GM12878 (cell line): ENCODE measurements around the gene ACOT4. TPM values are rescaled to one million over a fixed set of nuclear protein-coding genes. Genes with fewer than 3 reads are reported as not detected.

Experiments
- ATAC-seq: fragments of 200-7000 bp; cut with Tn5 transposase; 3 replicates; pipeline ENCODE4 v1.9.1; 2020; ENCODE audit warnings: mild to moderate bottlenecking, moderate library complexity
- BruUV-seq: library from RNA; stranded (reverse); fragments of 400-500 nt; replicated peaks from 2 replicates; lab custom pipeline; 2021; lab: Mats Ljungman, UMichigan
- CTCF ChIA-PET: fragments of 300-600 bp; sonication (Branson Sonifier 250); formaldehyde crosslinking; extraction: SDS; loops from one replicate; lab custom pipeline; 2021; ENCODE audit warnings: inconsistent platforms; lab: Yijun Ruan, JAX
- POLR2A ChIA-PET: fragments of 350-600 bp; formaldehyde crosslinking; extraction: SDS; loops from one replicate; lab custom pipeline; 2021; ENCODE audit warnings: inconsistent platforms; lab: Charles Lee
- RAD21 ChIA-PET: fragments of 300-600 bp; sonication (Branson Sonifier 250); formaldehyde crosslinking; loops from one replicate; lab custom pipeline; 2023; ENCODE audit warnings: antibody characterized with exemption; ENCODE audit not compliant: unreplicated experiment; lab: Charles Lee
- SMC1A ChIA-PET: fragments of 300-600 bp; sonication (Branson Sonifier 250); formaldehyde crosslinking; loops from one replicate; lab custom pipeline; 2023; ENCODE audit not compliant: unreplicated experiment, uncharacterized antibody; lab: Charles Lee
- DNase-seq: peaks from one replicate; pipeline ENCODE4 v3.0.0-alpha.2; 2011; ENCODE audit warnings: low read depth, low spot score
- FAIRE-seq: peaks from 3 replicates; lab custom pipeline; 2011; peaks lifted over from hg19 to GRCh38; lab: Jason Lieb, UNC
- H2AFZ ChIP-seq: 2 replicates; pipeline ENCODE4 v1.6.0; 2011; ENCODE audit warnings: low read depth, low read length, control low read depth; ENCODE audit not compliant: control insufficient read depth
- H3K27ac ChIP-seq: 2 replicates; pipeline ENCODE4 v1.5.1; 2011; ENCODE audit warnings: control low read depth; ENCODE audit not compliant: control insufficient read depth, insufficient read depth
- H3K27me3 ChIP-seq, 2 experiments: replicated peaks in 1 of 2; 2 replicates each; pipeline versions ENCODE4 v1.6.0 to v1.6.1; 2011; ENCODE audit warnings: low read length in 1 of 2; ENCODE audit not compliant: control insufficient read depth in 2 of 2, insufficient read depth in 2 of 2
- H3K36me3 ChIP-seq, 2 experiments: 2 replicates each; pipeline ENCODE4 v1.5.1; 2011; ENCODE audit warnings: low read length in 1 of 2; ENCODE audit not compliant: control insufficient read depth in 2 of 2, insufficient read depth in 2 of 2
- H3K4me1 ChIP-seq: 2 replicates; pipeline ENCODE4 v1.6.1; 2011; ENCODE audit warnings: mild to moderate bottlenecking, low read length, moderate library complexity, mixed read lengths; ENCODE audit not compliant: control insufficient read depth, insufficient read depth
- H3K4me2 ChIP-seq: 2 replicates; pipeline ENCODE4 v1.6.0; 2011; ENCODE audit warnings: control low read depth; ENCODE audit not compliant: control insufficient read depth, insufficient read depth
- H3K4me3 ChIP-seq: fragments of 200-600 bp; sonication (generic); 2 replicates; pipeline ENCODE4 v1.5.1; 2016
- H3K79me2 ChIP-seq: 2 replicates; pipeline ENCODE4 v1.6.0; 2011; ENCODE audit warnings: low read length; ENCODE audit not compliant: control insufficient read depth, insufficient read depth
- H3K9ac ChIP-seq: 2 replicates; pipeline ENCODE4 v1.8.0; 2011; ENCODE audit warnings: low read length, control low read depth, mixed read lengths; ENCODE audit not compliant: control insufficient read depth, insufficient read depth
- H3K9me3 ChIP-seq: replicated peaks from 3 replicates; pipeline ENCODE4 v1.5.1; 2011; ENCODE audit warnings: mild to moderate bottlenecking, low read length; ENCODE audit not compliant: control insufficient read depth, insufficient read depth
- H4K20me1 ChIP-seq: 2 replicates; pipeline ENCODE4 v1.6.0; 2011; ENCODE audit not compliant: control insufficient read depth, insufficient read depth
- EED ChIP-seq: sonication (generic); IDR thresholded peaks from 2 replicates; pipeline ENCODE4 v1.6.1; 2016; ENCODE audit warnings: antibody characterized with exemption, low read depth
- IKZF2 ChIP-seq, 2 experiments: fragments of 450-650 bp; IDR thresholded peaks; 2 replicates each; pipeline ENCODE4 v1.6.1; 2017; ENCODE audit warnings: mild to moderate bottlenecking in 2 of 2, moderate library complexity in 2 of 2
- RUNX3 ChIP-seq: IDR thresholded peaks from 2 replicates; pipeline ENCODE4 v1.6.1; 2012; ENCODE audit warnings: low read length, inconsistent platforms
- SIN3A ChIP-seq: IDR thresholded peaks from 2 replicates; pipeline ENCODE4 v1.6.1; 2012; ENCODE audit warnings: low read depth, low read length, improper control_type of control experiment
- WGBS: methylation state at CpG from one replicate; pipeline ENCODE4 v1.1.6; 2016; ENCODE audit warnings: low lambda C conversion rate; ENCODE audit not compliant: insufficient replicate concordance, insufficient coverage; ENCODE audit errors: missing lambda C conversion rate; 5-methylcytosine and 5-hydroxymethylcytosine counted together
- in situ Hi-C: fragments of 300-500 bp; cut with MboI; formaldehyde crosslinking; loops from 9 replicates; pipeline ENCODE4 v1.14.3; 2018; ENCODE audit warnings: mixed read lengths
- intact Hi-C: fragments of 100-400 bp; cut with micrococcal nuclease; formaldehyde crosslinking; loops from one replicate; pipeline ENCODE4 v1.14.2; 2022; ENCODE audit not compliant: unreplicated experiment
- polyA plus RNA-seq, 11 experiments: library from polyadenylated mRNA; depleted of rRNA in 4 of 11; unstranded in 6 of 11; stranded (reverse) in 5 of 11; fragments of >200 nt; fragmentation: Nextera tagmentation in 4 of 11; fragmentation: Illumina TruSeq in 1 of 11; extraction: Ambion mirVana in 4 of 11; extraction: Trizol in 1 of 11; gene quantifications; 1 replicate in 1 of 11; 2 replicates in 10 of 11; pipeline versions ENCODE4 v1.2.1 to v1.2.3, GENCODE V29; 2011 to 2016; ENCODE audit warnings: inconsistent platforms in 2 of 11, missing spikeins in 2 of 11, low read depth in 1 of 11
- total RNA-seq, 4 experiments: library from RNA; depleted of rRNA in 3 of 4; stranded (reverse); fragments of >200 nt in 3 of 4; fragmentation: Illumina TruSeq in 1 of 4; extraction: Trizol in 1 of 4; gene quantifications; 2 replicates each; pipeline versions ENCODE4 v1.2.1 to v1.2.3, GENCODE V29; 2013 to 2021

Gene ACOT4
- total and polyA plus RNA-seq, 10 of the 15 experiments (the other 5 are each of a cell fraction or from before 2014, with no cell fraction given): 0.68 to 3.8 (median 2.0) TPM

DNA sequence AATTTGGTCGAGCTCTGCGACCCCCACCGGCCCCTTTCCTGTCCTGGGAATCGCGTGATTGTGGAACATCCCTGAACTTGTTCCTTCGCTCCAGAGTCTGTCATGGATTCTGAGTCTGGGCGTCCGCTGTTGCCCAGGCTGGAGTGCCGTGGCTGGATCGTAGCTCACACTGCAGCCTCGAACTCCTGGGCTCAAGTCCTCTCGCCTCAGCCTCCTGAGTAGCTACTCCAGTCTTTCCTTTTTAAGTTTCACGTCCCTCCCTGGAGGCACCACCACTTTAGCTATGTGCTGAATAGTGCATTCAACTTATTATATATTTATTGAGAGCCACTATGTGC lies 21.3 kb downstream of the ACOT4 start:
- H4K20me1 ChIP-seq: no peaks in the 10 kb centered on the region
- ChIA-PET RAD21 (interaction anchor here (1.0 kb wide), 1 partner anchor 42 kb away, joined by 3 read pairs; no protein-coding TSS in a partner anchor), POLR2A (interaction anchor here (1.2 kb wide), 1 partner anchor 43 kb away, joined by 4 read pairs; no protein-coding TSS in a partner anchor), SMC1A (interaction anchor here (0.8 kb wide), 1 partner anchor 100 kb away, joined by 3 read pairs; no protein-coding TSS in a partner anchor), CTCF (interaction anchor here (0.5 to 2.1 kb wide), 7 partner anchors 20 to 105 kb away, joined by 3 to 6 read pairs (median 3); partner anchors contain the start of gene ACOT2)
- H3K4me2 ChIP-seq: peak overlapping the region; percentile 98
- WGBS: 4% methylated on average over 13 of the region's 13 CpGs
- ATAC-seq (peak; percentile 20), FAIRE-seq (no peak), DNase-seq (no peak)
- no TSS peak for BruUV-seq
- peak overlapping the region; percentile 58; the same call in 1 of the 2 replicates for H3K4me3 ChIP-seq
- intact Hi-C loops (no loop called here), in situ Hi-C loops (no loop called here)
- no peaks in the 10 kb centered on the region; the same call in 2 of the 3 replicates for H3K9me3 ChIP-seq
- H3K36me3 ChIP-seq: no peaks in the 10 kb centered on the region
- TF ChIP-seq IKZF2 (IDR thresholded peaks at IDR 0.05): no peak
- 0 out of 2 replicates have a peak, but pooled peaks have one; percentile 2 for TF ChIP-seq SIN3A
- 0 out of 2 replicates have a peak, but pooled peaks have one; percentile 9 for TF ChIP-seq EED
- H3K9ac ChIP-seq: peak overlapping the region; percentile 40; the same call in 1 of the 2 replicates
- no peaks in the 10 kb centered on the region for H3K79me2 ChIP-seq
- no peaks in the 10 kb centered on the region; the same call in 1 of the 2 replicates for H3K4me1 ChIP-seq
- peaks cover 2 to 9% of the 10 kb centered on the region in 2 experiments; a peak in 2 of 4 replicates for H3K27me3 ChIP-seq
- no peak overlapping the region for H3K27ac ChIP-seq
- H2AFZ ChIP-seq: peak overlapping the region; percentile 86

DNA sequence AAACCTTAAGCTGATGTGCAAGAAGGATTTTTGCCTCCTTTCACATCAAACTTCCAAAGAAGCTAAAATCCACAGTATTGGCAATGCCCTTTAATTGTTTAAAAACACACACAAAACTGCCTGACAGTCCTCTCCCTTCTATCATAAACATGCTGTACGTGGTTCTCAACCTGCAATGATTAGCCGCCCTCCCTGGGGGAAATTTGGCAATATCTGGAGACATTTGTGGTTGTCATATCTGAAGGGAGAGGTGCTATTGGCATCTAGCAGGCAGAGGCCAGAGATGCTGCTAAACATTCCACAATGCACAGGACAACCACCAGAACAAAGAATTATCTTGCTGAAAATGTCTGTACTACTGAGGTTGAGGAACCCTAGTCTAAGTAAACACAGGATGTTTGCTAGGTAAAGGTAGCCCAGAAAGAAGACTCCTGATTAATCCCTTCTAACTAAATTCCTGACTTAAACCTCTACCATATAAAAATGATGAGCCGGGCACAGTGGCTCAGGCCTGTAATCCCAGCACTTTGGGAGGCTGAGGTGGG lies 21.8 kb downstream of the ACOT4 start:
- no peak overlapping the region for H3K9ac ChIP-seq
- no peaks in the 10 kb centered on the region for H4K20me1 ChIP-seq
- DNase-seq: no peak
- no peak for TF ChIP-seq RUNX3
- RAD21 ChIA-PET: no interaction called here
- ATAC-seq: no peak
- in situ Hi-C loops (no loop called here), intact Hi-C loops (no loop called here)
- H3K27me3 ChIP-seq: peaks cover 2 to 9% of the 10 kb centered on the region in 2 experiments; a peak in 2 of 4 replicates
- SMC1A ChIA-PET: interaction anchor here (0.8 kb wide), 1 partner anchor 100 kb away, joined by 3 read pairs; no protein-coding TSS in a partner anchor
- CTCF ChIA-PET: interaction anchor here (0.5 to 2.1 kb wide), 7 partner anchors 17 to 105 kb away, joined by 3 to 6 read pairs (median 3); partner anchors contain the start of gene ACOT2
- H3K36me3 ChIP-seq: no peaks in the 10 kb centered on the region
- no peaks in the 10 kb centered on the region for H3K79me2 ChIP-seq
- H3K4me1 ChIP-seq: no peaks in the 10 kb centered on the region; the same call in 1 of the 2 replicates
- no TSS peak for BruUV-seq
- FAIRE-seq: peak; percentile 41
- H3K4me3 ChIP-seq: no peak overlapping the region; the same call in 1 of the 2 replicates
- POLR2A ChIA-PET: interaction anchor here (1.2 kb wide), 1 partner anchor 43 kb away, joined by 4 read pairs; no protein-coding TSS in a partner anchor
- H3K27ac ChIP-seq: no peak overlapping the region
- 76% methylated on average over 3 of the region's 3 CpGs for WGBS
- no peak overlapping the region; the same call in 1 of the 2 replicates for H2AFZ ChIP-seq
- H3K9me3 ChIP-seq: no peaks in the 10 kb centered on the region; the same call in 2 of the 3 replicates
- peak overlapping the region; percentile 98; the same call in 1 of the 2 replicates for H3K4me2 ChIP-seq
